HG03460 (cell line): ENCODE measurements around the gene KIF6.

ENCODE experiments used
- ATAC-seq: cut with Tn5 transposase; IDR thresholded peaks from one replicate; pipeline ENCODE4 v1.9.1; 2021; ENCODE audit not compliant: unreplicated experiment

The KIF6 gene

DNA sequence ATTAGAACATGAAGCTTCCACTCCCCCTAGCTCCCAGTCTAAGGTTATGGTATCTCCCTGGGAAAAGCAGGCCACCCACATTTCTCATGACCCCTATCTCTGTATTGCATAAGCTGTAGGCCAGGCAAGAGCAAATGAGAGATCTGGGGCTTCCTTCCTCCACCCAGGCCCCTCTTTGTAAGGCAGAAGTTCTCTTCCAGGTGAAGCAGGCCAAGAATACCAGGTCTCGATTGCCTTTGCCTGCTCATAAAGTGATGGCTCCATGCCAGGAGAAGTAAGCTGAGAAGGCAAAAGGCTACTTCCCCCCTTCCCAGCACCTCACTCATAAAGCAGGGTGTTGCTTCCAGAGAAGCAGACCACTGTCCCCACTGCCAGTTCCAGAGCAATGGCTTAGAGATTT, 258.6 kb downstream of the KIF6 start:
- ATAC-seq: no peak

DNA sequence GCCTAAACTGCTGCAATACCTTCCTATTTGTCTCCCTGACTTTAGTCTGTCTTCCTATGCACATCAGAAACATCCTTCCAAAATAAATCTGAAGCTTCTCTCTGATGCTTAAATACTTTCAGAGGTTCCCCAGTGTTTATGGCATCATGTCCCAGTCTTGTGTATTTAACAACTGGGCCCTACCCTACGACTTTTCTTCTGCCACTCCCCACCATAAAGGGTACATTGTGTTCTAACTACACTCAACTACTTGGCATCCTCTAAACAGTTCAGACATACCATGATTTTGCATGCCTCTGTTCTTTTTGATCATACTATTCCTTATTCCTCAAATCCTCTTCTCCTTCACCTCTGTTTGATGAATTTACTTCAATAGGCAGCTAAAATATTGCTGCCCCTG, 259.7 kb downstream of the KIF6 start:
- no peak for ATAC-seq

DNA sequence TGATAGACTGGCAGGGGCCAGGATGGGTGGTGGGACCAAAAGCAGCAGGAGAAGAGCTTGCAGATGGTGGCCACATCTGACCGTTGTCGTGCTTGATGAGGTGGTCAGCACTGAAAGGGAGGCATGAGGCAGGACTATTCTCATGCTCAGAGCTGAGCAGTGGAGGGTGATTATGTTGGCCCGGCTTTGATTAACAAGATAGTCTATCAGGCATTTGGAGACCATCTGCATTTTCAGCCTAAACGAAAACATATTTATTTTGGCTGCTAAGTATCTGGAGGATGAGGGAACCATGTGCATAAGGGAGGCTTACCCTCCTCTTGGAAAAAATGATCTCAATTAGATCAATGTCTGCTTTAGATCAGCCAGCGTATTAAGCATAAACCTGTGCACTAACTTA, 261.1 kb downstream of the KIF6 start:
- no peak for ATAC-seq

DNA sequence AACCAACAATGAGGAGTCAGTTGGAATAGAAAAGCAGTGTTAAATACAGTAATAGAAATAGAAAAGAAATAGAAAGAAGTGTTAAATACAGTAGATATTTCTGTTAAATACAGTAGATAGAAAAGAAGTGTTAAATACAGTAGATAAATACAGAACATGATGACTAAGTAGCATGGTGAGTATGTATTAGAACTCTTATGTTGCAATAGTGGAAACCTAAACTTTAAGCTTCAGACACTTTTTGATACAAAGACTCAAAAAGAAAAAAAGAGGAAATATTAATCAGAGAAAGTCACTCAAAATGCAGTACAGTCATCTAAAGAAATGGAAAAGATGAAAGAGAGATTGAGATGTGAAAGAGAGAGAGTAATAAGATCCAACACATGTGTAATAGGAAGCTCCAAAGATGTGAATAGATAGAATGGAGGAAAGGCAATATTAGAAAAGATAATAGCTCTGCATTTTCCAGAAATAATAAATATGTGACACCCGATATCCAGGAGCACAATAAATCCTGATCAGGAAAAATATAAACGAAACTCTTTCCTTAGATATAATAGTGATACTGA, 271.2 kb downstream of the KIF6 start:
- ATAC-seq: no peak

DNA sequence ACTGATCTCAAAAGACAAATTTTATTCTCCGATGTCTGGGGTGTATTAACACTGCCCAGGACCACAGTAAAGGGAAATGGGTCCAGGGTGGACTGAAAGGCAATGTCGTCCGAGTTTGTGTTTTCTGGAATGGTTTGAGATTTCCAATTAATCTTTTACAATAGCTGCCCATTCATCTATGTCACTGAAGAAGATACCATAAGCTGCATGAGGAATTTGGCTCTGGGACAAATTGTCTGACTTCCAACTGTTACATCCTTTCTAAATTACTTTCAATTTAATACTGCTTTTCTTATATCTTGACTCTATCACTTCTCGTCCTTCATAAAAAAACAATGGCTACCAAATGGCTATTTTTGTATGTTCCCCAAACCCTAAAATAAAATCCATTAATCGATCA, 272.0 kb downstream of the KIF6 start:
- ATAC-seq: no peak

DNA sequence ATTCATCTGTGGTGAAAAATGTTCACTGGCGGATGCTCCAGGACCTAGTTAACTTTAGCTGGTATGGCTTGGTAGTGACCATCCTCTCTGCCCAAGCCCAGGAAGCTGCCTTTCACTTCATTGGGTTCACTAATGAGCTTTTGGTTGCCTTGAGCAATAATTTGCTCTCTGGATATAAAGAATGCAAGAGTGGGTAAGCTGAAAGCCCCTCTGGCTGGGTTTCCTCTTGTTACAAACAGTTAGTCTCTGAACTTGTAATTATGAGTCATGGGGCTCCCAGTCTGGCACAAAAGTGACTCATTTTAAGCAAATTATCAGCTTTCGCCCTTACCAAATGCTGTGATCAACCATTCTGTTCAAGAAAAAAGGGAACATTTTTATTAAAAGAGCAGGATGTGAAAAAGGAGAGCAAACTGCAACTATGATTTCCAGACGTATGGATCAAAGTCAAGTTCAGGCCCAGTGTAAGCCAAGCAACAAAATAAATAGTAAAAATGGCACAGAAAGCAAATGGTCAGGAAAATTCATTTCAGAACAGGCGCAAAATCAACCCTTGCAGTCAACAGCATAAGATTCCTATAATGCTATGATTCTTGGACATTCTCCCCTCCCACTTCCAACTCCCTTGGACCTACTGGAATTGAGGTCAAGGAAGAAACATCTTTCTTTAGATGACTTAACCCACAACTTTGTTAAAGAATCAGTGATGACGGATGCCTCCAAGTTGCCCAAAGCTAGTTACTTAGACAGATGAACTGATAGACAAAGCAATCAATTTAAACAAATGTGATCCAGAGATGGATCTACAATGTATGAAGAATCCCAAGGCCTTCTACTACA, 272.7 kb downstream of the KIF6 start:
- no peak for ATAC-seq

DNA sequence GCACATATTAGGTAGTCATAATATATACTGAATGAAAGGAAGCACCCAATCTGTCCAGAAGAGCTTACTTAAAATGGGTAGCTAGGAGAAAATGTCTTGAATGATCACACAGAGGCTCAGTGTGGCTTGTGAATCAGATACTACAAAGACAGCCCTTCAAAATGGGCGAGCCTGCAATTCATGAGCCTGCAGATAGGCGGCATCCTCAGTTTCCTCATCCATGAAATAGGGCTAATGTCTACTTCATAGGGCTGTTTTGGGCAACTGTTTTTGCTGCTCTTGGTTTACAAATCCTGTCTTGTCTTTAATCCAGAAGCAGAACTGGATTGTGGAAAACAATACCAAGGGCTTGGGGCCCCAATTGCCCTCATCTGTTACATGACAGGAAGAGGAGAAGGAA, 273.4 kb downstream of the KIF6 start:
- ATAC-seq: no peak

DNA sequence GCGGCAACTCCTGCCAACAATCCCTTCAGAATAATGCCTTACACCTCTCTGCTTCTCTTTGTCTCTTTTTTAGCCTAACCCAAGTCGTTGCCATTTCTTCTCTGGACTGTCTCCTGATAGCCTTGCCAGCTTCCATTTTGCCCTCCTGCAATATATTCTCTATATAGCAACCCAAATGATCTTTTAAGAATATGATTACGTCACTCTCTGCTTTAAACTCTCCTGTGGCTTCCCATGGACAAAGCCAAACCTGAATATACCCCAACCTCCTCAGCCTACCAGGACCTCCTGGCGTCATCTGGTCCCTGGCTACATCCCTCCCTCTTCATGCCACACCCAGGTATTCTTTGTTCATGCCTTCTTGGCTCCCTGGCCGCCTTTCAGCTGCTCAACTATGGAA, 276.2 kb downstream of the KIF6 start:
- ATAC-seq: no peak

DNA sequence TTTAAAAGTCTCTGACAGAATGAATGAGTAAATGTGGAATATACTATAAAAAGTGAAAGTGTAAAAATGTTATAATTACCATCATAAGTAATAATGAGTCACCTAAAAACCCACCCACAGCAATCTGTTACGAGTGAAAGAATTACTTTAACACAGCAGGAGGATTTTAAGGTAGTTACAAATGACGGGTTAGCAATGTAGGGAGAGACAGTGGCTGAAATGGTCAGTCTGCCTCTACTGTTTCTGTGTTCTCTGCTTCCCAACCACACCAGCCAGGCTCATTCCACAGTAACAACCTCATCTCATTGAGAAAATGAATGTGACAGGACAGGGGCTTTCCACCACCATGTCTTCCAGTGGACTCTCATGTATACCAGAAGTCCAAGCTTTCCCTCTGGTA, 278.3 kb downstream of the KIF6 start:
- no peak for ATAC-seq

DNA sequence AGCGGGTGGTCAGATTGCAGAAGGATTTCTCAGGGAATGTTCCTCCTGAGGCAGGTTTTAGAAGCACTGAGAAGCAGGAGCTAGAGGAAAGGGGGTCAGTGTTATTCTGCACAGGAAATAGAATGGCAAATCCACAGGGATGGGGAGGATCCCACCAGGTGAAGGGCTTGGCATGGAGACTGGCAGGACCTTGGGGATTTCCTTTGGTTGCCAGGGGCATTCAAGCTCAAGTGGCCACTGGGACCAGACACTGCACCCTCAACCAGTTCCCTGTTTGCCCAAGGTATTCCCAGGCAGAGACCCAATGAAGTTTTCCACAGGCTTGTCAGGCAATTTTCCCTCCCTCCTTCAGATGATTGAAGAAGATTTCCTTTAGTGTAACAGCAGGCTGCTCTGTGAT, 279.5 kb downstream of the KIF6 start:
- no peak for ATAC-seq

DNA sequence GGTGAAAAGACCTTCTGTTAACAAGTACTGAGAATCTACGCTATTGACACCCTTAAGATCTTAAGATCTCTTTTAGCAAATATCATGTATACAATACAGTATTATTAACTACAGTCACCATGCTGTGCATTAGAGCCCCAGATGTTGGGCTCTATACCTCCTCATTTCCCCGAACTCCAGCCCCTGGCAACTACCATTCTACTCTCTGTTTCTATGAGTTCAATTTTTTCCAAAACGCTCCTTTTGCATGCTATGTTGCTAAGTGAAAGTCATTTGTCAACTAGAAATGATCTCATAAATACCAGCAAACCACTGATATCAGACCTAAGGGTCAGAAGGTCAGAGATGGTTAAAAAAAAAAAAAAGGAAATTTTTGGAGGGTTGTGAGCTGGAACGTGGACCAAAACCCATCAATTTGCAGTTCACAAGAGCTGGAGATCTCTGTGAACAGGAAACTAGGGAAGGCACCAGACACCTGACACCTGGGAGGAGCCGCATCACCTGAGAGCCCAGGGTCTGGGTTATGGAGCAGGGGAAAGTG, 280.7 kb downstream of the KIF6 start:
- ATAC-seq: no peak

DNA sequence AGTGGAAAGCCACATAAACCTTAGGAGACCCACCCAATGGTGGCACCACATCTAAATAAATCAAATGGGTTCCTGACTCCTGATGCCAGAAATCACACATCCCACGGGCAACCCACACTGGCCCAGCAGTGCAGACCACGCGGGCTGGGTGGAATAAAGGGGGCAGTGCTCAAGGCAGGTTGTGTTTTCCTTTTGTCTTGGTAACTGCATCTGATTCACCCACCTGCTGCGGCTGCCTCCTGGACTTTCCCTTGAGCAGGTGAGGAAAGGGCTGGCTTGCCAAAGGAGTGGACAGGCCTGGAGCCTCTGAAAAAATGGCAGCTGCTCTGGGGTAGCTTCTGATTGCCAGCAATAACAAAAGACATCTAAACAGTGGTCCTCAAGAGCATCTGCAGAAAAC, 283.2 kb downstream of the KIF6 start:
- ATAC-seq: no peak

DNA sequence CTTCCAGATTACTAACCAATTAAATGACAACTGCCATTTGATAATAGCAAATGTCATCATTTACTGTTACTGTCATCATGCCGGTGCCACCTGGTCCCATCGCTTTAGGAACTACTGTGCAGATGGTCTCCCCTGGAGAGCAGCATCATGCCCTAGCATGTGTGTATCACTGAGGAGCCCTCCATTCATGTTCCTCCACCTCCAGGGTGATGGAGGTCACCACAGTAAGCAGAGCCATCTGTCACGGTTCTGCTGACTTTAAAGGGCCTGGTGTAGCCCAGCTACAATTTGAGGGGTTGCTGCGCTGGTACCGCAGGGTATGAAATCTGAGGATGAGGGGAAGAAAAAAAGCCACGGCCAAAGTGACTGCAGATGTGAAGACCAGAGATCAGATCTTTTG, 283.9 kb downstream of the KIF6 start:
- no peak for ATAC-seq

DNA sequence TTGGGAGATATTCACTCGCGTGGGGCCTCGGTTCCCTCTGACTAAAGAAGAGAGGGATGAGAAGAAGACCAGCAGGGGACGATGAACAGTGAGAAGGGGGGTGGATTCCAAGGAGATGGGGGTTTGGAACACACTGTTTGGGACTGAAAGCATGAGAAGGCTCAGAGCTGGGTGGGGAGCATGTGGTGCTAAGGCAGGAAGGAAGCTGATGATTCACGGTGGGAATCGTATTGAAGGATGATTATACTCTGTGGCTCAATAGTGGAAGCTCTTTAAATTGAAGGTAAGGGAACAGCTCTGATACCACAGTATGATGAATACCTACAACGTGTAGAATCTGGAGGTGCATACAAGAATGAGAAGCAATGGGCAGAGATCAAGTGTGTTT, 285.2 kb downstream of the KIF6 start:
- ATAC-seq: no peak

DNA sequence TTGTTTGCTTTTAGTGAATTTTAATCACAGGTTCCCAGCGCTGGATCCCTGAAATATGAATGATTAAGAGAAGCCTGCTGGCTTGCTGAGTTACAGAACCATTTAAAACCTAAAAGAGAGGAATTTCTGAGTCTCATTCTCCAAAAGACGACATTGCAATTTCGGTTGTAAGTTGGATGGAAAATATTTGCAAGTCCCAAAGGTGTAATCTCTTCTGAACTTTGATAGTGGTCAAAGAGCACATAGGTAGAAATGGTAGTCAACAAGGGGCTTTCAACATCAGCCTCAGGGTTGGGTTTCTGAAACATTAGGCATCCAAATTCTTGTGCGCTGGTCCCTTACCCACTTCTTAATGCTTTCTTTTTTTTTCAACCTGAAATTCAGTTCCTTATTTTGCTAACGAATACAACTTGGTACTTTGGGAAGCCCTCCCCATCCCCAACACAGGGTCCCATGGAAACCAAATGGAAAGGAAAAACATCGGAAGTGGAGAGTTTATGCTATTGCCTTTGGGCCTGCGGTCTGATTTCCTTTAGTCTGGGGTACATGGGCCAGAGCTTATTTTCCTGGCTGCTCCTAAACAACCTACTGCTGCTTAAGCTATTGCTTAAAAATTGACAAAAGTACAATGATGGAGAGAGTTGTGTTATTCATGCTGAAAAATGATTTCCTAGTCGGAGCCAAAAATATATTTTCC, 285.7 kb downstream of the KIF6 start:
- no peak for ATAC-seq

DNA sequence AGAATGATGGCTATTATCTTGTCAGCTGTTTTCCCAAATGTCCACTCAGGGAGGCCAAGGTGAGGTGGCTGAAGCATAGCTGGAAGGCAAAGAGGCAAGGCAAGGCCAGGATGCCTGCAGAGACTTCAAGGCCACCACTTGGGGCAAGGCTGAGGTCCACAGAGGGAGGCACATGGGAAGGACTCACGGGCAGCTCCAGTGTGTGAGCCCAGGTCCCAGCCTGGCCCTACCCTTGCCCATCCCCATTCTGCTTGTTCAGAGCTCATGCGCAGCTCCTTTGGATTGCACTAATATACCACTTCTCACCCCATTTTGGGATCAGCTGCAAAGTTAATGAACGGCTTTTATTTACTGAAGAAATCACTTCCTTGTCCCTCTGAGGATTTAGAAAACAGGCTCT, 291.6 kb downstream of the KIF6 start:
- ATAC-seq: no peak

DNA sequence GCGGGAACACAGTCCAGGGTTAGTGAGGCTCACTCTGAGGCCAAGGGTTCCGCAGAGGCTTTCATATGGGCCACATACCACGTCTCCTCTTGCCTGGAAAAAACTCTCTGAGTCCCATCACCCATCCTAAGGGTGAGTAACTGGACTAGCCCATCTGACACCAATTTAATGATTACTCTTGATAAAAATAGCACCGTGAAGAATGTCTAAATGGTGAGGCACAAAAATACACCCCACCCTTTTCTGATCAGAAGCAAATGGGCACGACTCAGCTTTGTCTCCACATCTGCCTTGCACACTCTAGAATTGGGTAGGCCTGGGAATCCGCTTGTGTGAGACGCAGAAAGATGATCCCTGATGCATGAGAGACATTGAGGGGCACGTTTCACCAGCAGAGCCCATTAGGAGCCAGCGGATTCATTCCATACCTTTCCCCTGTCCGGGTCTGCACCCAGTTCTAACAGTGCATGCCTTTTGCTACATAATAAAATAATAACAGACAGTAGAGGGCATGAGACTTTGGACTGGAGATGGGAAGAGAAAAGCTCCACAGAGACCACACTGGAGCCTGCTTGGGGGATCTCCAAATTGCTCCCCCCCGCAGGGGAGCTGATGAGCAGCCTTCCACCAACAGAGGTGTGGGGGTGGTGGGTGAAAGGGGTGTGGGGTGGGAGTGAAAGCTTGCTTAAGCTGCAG, 292.7 kb downstream of the KIF6 start:
- no peak for ATAC-seq

DNA sequence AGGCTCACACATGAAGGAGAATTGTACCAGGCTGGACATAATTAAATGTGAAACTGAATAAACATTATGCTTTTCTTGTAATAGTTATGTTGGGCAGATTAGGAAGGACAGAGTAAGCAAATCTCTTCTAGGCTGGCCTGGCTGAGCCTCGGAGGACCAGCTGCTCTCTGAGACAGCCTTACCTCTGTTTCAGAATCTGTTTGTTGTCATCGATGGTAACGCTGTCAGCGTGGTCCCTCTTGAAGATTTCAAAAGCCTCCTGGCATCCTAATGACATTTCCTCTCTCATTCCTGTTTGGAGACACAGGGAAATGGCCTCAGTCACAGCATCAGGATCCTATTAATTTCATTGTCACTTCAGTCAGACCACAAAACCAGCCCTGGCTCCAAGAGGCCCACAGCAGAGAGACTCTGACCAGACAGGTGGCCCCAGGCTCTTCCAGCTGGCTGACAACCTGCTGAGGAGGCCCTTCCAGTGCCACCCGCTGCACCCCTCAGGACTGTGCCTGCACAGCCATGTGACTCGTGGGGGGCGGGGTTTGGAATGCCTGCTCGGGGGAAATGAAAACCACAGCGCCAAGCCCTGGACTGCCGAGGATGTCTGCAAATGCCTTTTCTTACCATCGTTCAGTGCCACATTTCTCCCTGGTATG, 294.2 kb downstream of the KIF6 start:
- no peak for ATAC-seq

DNA sequence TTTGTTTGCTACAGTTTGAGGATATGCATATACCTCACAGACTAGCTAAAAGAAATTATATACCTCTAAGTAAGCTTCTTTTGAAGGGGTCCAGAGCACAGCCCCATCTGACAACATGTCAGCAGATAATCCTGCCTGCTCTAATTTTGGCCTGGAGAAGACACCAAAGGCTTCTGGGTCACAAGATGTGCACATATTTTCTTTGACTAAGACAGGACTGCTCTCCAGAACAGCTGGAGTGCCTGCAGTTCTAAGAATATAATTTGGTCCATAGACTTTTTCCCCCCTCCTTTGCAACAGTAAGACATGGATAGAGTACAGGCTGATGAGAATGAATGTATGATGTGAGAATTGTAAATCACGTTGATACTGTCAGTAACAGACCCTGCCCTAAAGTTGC, 294.8 kb downstream of the KIF6 start:
- no peak for ATAC-seq

DNA sequence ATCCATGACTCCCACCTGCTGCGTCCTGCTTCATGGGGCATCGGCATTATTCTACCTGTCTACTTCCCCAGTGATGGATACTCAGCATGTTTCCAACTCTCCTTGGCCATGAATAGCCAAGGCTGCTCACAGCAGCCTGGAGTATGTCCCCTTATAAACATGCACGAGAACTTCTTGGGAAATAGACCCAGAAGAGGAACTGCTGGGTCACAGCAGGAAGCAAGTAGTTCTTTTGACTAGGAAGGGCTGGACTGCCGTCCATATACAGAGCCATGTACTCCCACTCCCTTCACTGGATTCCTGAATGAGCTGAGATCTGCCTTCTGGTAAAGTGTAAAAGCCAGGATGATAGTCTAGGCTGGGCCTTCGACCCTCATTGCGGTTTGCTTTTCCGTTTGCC, 296.4 kb downstream of the KIF6 start:
- ATAC-seq: no peak

DNA sequence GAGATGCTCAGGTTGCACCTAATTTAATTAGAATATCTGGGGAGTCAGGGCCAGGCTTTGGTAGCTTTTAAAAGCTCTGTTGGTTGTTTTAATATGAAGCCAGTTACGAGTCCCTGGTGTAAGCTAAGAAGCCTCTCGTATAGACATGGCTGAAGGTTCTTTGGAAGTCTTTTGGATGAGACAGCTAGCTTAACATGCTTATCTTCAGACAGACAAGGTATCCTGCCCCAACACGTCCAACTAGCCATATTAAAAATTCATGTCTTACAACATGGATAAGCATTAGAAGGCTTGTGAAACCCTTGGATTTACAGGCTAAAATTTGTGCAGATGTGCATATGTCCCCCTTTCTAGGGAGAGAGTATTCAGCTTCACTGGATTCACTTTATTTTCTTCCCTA, 297.1 kb downstream of the KIF6 start:
- ATAC-seq: no peak
